ENCODE measurements around the gene TES. TPM values are rescaled to one million over a fixed set of nuclear protein-coding genes. Genes with fewer than 3 reads are reported as not detected.

Gene TES
- total RNA-seq, 3 donors from 2014 or later = 101 to 224 (median 106) TPM

GRCh38 chr7:116215551-116215950, 5.2 kb downstream of the TES start:
- Histone ChIP-seq H3K9me3 (no peaks in the 10 kb centered on the region), H3K4me3 (no peak overlapping the region), H3K36me3 (ENCODE audit: low read depth) (no peaks in the 10 kb centered on the region), H3K4me1 (ENCODE audit: low read depth) (peaks cover 37% of the 10 kb centered on the region)
- ATAC-seq (no peak), DNase-seq (no peak)
- TF ChIP-seq CTCF (IDR thresholded peaks at IDR 0.05) = no peak
- intact Hi-C loops (cut with DNase I, micrococcal nuclease) = no loop called here

GRCh38 chr7:116216956-116217571, 6.7 kb downstream of the TES start:
- H3K9me3 ChIP-seq = no peaks in the 10 kb centered on the region
- peak; percentile 63 for ATAC-seq
- no peaks in the 10 kb centered on the region for H3K36me3 ChIP-seq (ENCODE audit: low read depth)
- H3K4me1 ChIP-seq (ENCODE audit: low read depth) = peaks cover 33% of the 10 kb centered on the region
- no peak overlapping the region for H3K4me3 ChIP-seq
- intact Hi-C loops (cut with DNase I, micrococcal nuclease) = no loop called here
- DNase-seq = no peak
- TF ChIP-seq CTCF (IDR thresholded peaks at IDR 0.05) = no peak

GRCh38 chr7:116218051-116218645, 7.8 kb downstream of the TES start:
- H3K4me1 ChIP-seq (ENCODE audit: low read depth) = peaks cover 26% of the 10 kb centered on the region
- H3K36me3 ChIP-seq (ENCODE audit: low read depth) = no peaks in the 10 kb centered on the region
- intact Hi-C loops (cut with DNase I, micrococcal nuclease) = no loop called here
- TF ChIP-seq CTCF (IDR thresholded peaks at IDR 0.05) = no peak
- DNase-seq = no peak
- no peaks in the 10 kb centered on the region for H3K9me3 ChIP-seq
- peak; percentile 79 for ATAC-seq
- no peak overlapping the region for H3K4me3 ChIP-seq

GRCh38 chr7:116218747-116219146, 8.4 kb downstream of the TES start:
- DNase-seq (no peak), ATAC-seq (no peak)
- Histone ChIP-seq H3K9me3 (no peaks in the 10 kb centered on the region), H3K4me1 (ENCODE audit: low read depth) (peaks cover 26% of the 10 kb centered on the region), H3K36me3 (ENCODE audit: low read depth) (no peaks in the 10 kb centered on the region), H3K4me3 (no peak overlapping the region)
- TF ChIP-seq CTCF (IDR thresholded peaks at IDR 0.05) = no peak
- intact Hi-C loops (cut with DNase I, micrococcal nuclease) = no loop called here

GRCh38 chr7:116219288-116219687, 8.9 kb downstream of the TES start:
- Histone ChIP-seq H3K9me3 (no peaks in the 10 kb centered on the region), H3K36me3 (ENCODE audit: low read depth) (no peaks in the 10 kb centered on the region), H3K4me1 (ENCODE audit: low read depth) (peaks cover 26% of the 10 kb centered on the region), H3K4me3 (no peak overlapping the region)
- no peak for TF ChIP-seq CTCF (IDR thresholded peaks at IDR 0.05)
- intact Hi-C loops (cut with DNase I, micrococcal nuclease) = no loop called here
- ATAC-seq (peak; percentile 6), DNase-seq (no peak)

Measured in mucosa of descending colon (tissue), 3 donors.